Ectodermal cell (in vitro differentiated cells): ENCODE results near the gene LIN7A.

ENCODE experiments used
- H3K27ac ChIP-seq: 2 replicates; pipeline ENCODE4 v1.7.0; 2013; ENCODE audit warnings: mild to moderate bottlenecking, low read depth, low read length; ENCODE audit not compliant: insufficient read depth, poor library complexity, severe bottlenecking
- H3K27me3 ChIP-seq: 2 replicates; pipeline ENCODE4 v1.7.0; 2013; ENCODE audit warnings: mild to moderate bottlenecking, low read length; ENCODE audit not compliant: insufficient read depth, control insufficient read depth, poor library complexity, severe bottlenecking
- H3K36me3 ChIP-seq: one replicate; pipeline ENCODE4 v1.7.0; 2013; ENCODE audit warnings: low read length; ENCODE audit not compliant: control insufficient read depth, insufficient read depth
- H3K4me1 ChIP-seq: one replicate; pipeline ENCODE4 v1.7.0; 2013; ENCODE audit warnings: low read length; ENCODE audit not compliant: control insufficient read depth, insufficient read depth
- H3K4me3 ChIP-seq: 2 replicates; pipeline ENCODE4 v1.7.0; 2013; ENCODE audit warnings: low read depth, low read length, control low read depth; ENCODE audit not compliant: insufficient read depth
- H3K9me3 ChIP-seq: 2 replicates; pipeline ENCODE4 v1.7.0; 2013; ENCODE audit warnings: mild to moderate bottlenecking, low read length, moderate library complexity; ENCODE audit not compliant: control insufficient read depth
- WGBS, 2 experiments: methylation state at CpG; one replicate each; pipeline ENCODE4 v1.1.7; 2013; ENCODE audit warnings: missing lambda C conversion rate in 2 of 2; 5-methylcytosine and 5-hydroxymethylcytosine counted together

Gene LIN7A

GRCh38 chr12:80862531-80862930 is 75.2 kb downstream of the LIN7A start:
- Histone ChIP-seq H3K4me3 (no peak overlapping the region), H3K36me3 (no peaks in the 10 kb centered on the region), H3K27me3 (no peaks in the 10 kb centered on the region), H3K4me1 (no peaks in the 10 kb centered on the region), H3K27ac (no peak overlapping the region), H3K9me3 (no peaks in the 10 kb centered on the region)
- 85 to 97% methylated on average over 4 of the region's 4 CpGs for WGBS, 2 experiments

- Histone ChIP-seq H3K27me3 (no peaks in the 10 kb centered on the region), H3K4me1 (no peaks in the 10 kb centered on the region), H3K9me3 (no peaks in the 10 kb centered on the region), H3K36me3 (no peaks in the 10 kb centered on the region), H3K4me3 (no peak overlapping the region), H3K27ac (no peak overlapping the region)
- WGBS, 2 experiments = 87 to 97% methylated on average over 1 to 2 of the region's 2 CpGs
Measured at GRCh38 chr12:80861641-80862378, 75.9 kb downstream of the LIN7A start.

GRCh38 chr12:80860928-80861327 is 76.8 kb downstream of the LIN7A start:
- Histone ChIP-seq H3K27ac (no peak overlapping the region), H3K4me1 (no peaks in the 10 kb centered on the region), H3K4me3 (no peak overlapping the region), H3K27me3 (no peaks in the 10 kb centered on the region), H3K36me3 (no peaks in the 10 kb centered on the region), H3K9me3 (no peaks in the 10 kb centered on the region)
- WGBS, 2 experiments = 94 to 96% methylated on average over 5 of the region's 5 CpGs

GRCh38 chr12:80860206-80860605 is 77.5 kb downstream of the LIN7A start:
- Histone ChIP-seq H3K36me3 (no peaks in the 10 kb centered on the region), H3K27ac (no peak overlapping the region), H3K9me3 (no peaks in the 10 kb centered on the region), H3K4me3 (no peak overlapping the region), H3K4me1 (no peaks in the 10 kb centered on the region), H3K27me3 (no peaks in the 10 kb centered on the region)
- 74 to 92% methylated on average over 1 to 2 of the region's 2 CpGs for WGBS, 2 experiments

GRCh38 chr12:80858356-80858755 is 79.4 kb downstream of the LIN7A start:
- Histone ChIP-seq H3K4me3 (no peak overlapping the region), H3K4me1 (no peaks in the 10 kb centered on the region), H3K27ac (no peak overlapping the region), H3K36me3 (no peaks in the 10 kb centered on the region), H3K9me3 (no peaks in the 10 kb centered on the region), H3K27me3 (no peaks in the 10 kb centered on the region)

GRCh38 chr12:80857311-80857710 is 80.4 kb downstream of the LIN7A start:
- H3K9me3 ChIP-seq = no peaks in the 10 kb centered on the region
- no peak overlapping the region for H3K4me3 ChIP-seq
- WGBS, 2 experiments = 100% methylated on average over 1 of the region's 1 CpG
- H3K4me1 ChIP-seq = no peaks in the 10 kb centered on the region
- H3K27me3 ChIP-seq = no peaks in the 10 kb centered on the region
- no peaks in the 10 kb centered on the region for H3K36me3 ChIP-seq
- no peak overlapping the region for H3K27ac ChIP-seq

- Histone ChIP-seq H3K27me3 (no peaks in the 10 kb centered on the region), H3K4me1 (no peaks in the 10 kb centered on the region), H3K36me3 (no peaks in the 10 kb centered on the region), H3K4me3 (no peak overlapping the region), H3K9me3 (no peaks in the 10 kb centered on the region), H3K27ac (no peak overlapping the region)
Measured at GRCh38 chr12:80849337-80849736, 88.4 kb downstream of the LIN7A start.

GRCh38 chr12:80848858-80849257 is 88.9 kb downstream of the LIN7A start:
- Histone ChIP-seq H3K36me3 (no peaks in the 10 kb centered on the region), H3K4me3 (no peak overlapping the region), H3K4me1 (no peaks in the 10 kb centered on the region), H3K9me3 (no peaks in the 10 kb centered on the region), H3K27me3 (no peaks in the 10 kb centered on the region), H3K27ac (no peak overlapping the region)
- WGBS, 2 experiments = 86 to 100% methylated on average over 1 of the region's 1 CpG

- 75 to 89% methylated on average over 3 of the region's 3 CpGs for WGBS, 2 experiments
- Histone ChIP-seq H3K9me3 (no peaks in the 10 kb centered on the region), H3K4me3 (no peak overlapping the region), H3K27ac (no peak overlapping the region), H3K27me3 (no peaks in the 10 kb centered on the region), H3K36me3 (no peaks in the 10 kb centered on the region), H3K4me1 (no peaks in the 10 kb centered on the region)
Measured at GRCh38 chr12:80847575-80847974, 90.2 kb downstream of the LIN7A start.

- Histone ChIP-seq H3K36me3 (no peaks in the 10 kb centered on the region), H3K4me3 (no peak overlapping the region), H3K27ac (no peak overlapping the region), H3K27me3 (no peaks in the 10 kb centered on the region), H3K9me3 (no peaks in the 10 kb centered on the region), H3K4me1 (no peaks in the 10 kb centered on the region)
- 37 to 50% methylated on average over 2 of the region's 2 CpGs for WGBS, 2 experiments
Measured at GRCh38 chr12:80846952-80847351, 90.8 kb downstream of the LIN7A start.

- Histone ChIP-seq H3K4me3 (no peak overlapping the region), H3K27ac (no peak overlapping the region), H3K9me3 (no peaks in the 10 kb centered on the region), H3K27me3 (no peaks in the 10 kb centered on the region), H3K4me1 (no peaks in the 10 kb centered on the region), H3K36me3 (no peaks in the 10 kb centered on the region)
- WGBS, 2 experiments = 82 to 85% methylated on average over 3 to 5 of the region's 5 CpGs
Measured at GRCh38 chr12:80845639-80846038, 92.1 kb downstream of the LIN7A start.
